HG02981 (cell line): ENCODE results near the gene TSPAN9.

Experiments used
- ATAC-seq: cut with Tn5 transposase; IDR thresholded peaks from one replicate; pipeline ENCODE4 v1.9.1; 2021; ENCODE audit warnings: mild to moderate bottlenecking, moderate library complexity; ENCODE audit not compliant: unreplicated experiment

The TSPAN9 gene

GRCh38 chr12:3308063-3308462, 230.9 kb downstream of the TSPAN9 start:
- no peak for ATAC-seq

- ATAC-seq = no peak
Measured at GRCh38 chr12:3308609-3309008, 231.4 kb downstream of the TSPAN9 start.

GRCh38 chr12:3309805-3310204, 232.6 kb downstream of the TSPAN9 start:
- ATAC-seq = no peak

- ATAC-seq = no peak
Measured at GRCh38 chr12:3310271-3311026, 233.3 kb downstream of the TSPAN9 start.

- ATAC-seq = no peak
Measured at GRCh38 chr12:3311027-3311402, 233.8 kb downstream of the TSPAN9 start.

- ATAC-seq = no peak
Measured at GRCh38 chr12:3311491-3312103, 234.4 kb downstream of the TSPAN9 start.

GRCh38 chr12:3313066-3313465, 235.9 kb downstream of the TSPAN9 start:
- no peak for ATAC-seq

GRCh38 chr12:3313675-3314663, 236.8 kb downstream of the TSPAN9 start:
- no peak for ATAC-seq

GRCh38 chr12:3315201-3315661, 238.1 kb downstream of the TSPAN9 start:
- ATAC-seq = no peak

- ATAC-seq = no peak
Measured at GRCh38 chr12:3316776-3317480, 239.7 kb downstream of the TSPAN9 start.

GRCh38 chr12:3317481-3317815, 240.3 kb downstream of the TSPAN9 start:
- no peak for ATAC-seq

GRCh38 chr12:3317841-3318501, 240.8 kb downstream of the TSPAN9 start:
- no peak for ATAC-seq

GRCh38 chr12:3319723-3320492, 242.7 kb downstream of the TSPAN9 start:
- ATAC-seq = no peak

- ATAC-seq = no peak
Measured at GRCh38 chr12:3320881-3321509, 243.8 kb downstream of the TSPAN9 start.

- ATAC-seq = no peak
Measured at GRCh38 chr12:3321881-3322280, 244.7 kb downstream of the TSPAN9 start.

- ATAC-seq = no peak
Measured at GRCh38 chr12:3323002-3323685, 246.0 kb downstream of the TSPAN9 start.

- no peak for ATAC-seq
Measured at GRCh38 chr12:3325736-3326135, 248.6 kb downstream of the TSPAN9 start.

- ATAC-seq = no peak
Measured at GRCh38 chr12:3326156-3326849, 249.1 kb downstream of the TSPAN9 start.
